Cardiac septum (tissue), 1 donor: ENCODE data around the gene ZP1. TPM values are rescaled to one million over a fixed set of nuclear protein-coding genes. Genes with fewer than 3 reads are reported as not detected.

Experiments
- DNase-seq: peaks from one replicate; pipeline ENCODE4 v3.0.0-alpha.2; 2020; ENCODE audit warnings: low spot score
- intact Hi-C: fragments of 100-400 bp; cut with DNase I; formaldehyde crosslinking; loops from one replicate; pipeline ENCODE4 v1.14.0; 2022
- total RNA-seq: library from RNA; stranded (reverse); fragmentation: NEBNext Ultra II Directional; extraction: Animal tissue kit (Norgen Biotek cat#: 25700); gene quantifications from one replicate; pipeline ENCODE4 v1.2.1, GENCODE V29; 2021
- donor health status: DM: no; HTN: no; CAD: no.

Gene ZP1
- total RNA-seq, 1 donor from 2014 or later, result not detected

DNA sequence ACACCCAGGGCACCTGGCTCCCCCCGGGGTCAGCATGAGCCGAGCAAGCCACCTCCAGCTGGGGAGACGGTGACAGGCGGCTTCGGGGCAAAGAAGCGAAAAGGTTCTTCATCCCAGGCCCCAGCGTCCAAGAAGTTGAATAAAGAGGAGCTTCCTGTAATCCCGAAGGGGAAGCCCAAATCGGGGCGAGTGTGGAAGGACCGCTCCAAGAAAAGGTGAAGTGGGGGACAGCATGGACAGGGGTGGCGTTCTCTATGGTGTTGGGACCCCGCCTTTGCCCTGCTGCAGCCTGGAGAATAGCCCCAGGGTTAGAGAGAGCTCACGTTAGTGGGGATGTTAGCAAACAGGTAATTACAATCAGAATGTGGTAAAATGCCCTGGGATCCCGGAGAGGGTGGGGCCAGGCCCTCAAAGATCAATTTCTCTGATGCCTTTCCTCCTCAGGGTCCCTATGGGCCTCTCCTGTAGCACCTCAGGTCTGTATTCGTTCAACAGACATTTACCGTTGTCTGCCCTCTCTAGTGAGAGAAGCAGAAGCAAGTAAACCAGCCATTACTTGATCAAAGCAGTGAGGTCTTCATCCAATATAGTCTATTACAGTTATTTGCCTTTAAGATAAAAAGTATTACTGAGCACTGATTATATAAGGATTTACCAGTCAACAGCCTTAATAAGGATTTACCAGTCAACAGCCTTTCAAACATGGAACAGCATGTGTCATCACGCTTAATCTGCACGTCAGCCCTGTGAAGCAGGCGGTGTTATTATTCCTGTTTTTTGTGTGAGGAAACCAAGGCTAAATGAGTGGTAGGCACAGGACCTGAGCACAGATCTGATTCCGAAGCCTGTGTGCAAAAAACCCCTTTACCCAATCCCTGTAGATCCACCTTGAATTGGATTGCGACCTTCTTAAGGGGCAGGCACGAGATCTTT lies 24.4 kb upstream of the ZP1 start:
- intact Hi-C loops, result loop anchor here (5.0 to 10.0 kb wide), 2 partner anchors 64 to 322 kb away; partner anchors contain the start of genes PRPF19 and VPS37C
- no peak for DNase-seq

DNA sequence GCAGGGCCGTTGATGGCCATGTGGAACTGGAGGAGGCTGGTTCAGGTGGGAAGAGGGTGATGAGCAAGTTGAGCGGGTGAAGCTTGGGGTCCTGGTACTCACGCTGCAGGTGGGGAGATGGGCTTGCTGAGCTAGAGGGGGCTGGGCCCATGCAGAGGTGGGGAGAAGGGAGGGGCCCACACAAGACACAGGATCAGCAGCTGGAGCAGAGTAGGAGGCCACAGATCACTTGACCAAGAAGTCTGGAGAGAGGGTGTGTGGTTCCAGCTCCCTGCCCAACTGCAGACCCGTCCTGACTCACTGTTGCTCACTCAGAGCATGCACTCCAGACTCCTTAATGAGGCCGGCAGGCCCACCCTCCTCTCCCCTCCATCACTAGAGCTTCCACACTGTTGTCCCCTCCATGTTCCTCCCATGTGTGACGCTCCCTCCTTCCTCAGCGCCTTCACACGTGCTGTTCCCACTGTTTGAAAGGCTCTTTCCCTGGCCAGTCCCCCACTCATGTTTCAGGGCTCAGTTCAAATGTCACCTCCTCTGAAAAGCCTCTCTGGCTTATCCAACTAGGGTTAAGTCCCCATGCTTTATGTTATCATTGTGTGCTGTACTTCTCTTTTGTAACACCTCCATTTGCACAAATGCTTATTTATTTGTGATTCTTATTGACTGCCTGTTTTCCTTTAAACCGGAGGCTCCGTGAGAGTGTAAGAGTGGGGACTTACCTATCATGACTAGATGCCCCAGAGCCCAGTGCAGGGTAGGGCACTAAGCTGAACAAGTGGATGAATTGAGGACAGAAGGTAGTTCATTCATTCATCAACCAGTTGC lies 23.1 kb upstream of the ZP1 start:
- intact Hi-C loops, result loop anchor here (5.0 to 10.0 kb wide), 2 partner anchors 63 to 321 kb away; partner anchors contain the start of genes PRPF19 and VPS37C
- DNase-seq, result no peak

DNA sequence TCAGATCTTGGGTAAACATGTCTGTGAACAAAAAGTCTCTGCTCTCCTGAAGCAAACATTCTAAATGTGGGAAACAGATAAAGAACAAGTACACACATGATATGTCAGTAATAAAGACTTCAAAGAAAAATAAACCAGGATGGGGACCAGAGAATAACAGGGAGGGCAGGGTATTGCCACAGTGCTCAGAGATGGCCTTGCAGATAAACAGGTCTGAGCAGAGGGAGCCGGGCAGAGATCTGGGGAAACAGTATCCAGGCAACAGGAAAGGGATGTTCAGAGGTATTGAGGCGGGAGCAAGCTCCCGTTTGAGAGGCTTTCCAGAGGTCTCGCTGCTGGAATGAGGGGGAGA lies 22.5 kb upstream of the ZP1 start:
- intact Hi-C loops, result loop anchor here (5.0 to 10.0 kb wide), 2 partner anchors 62 to 320 kb away; partner anchors contain the start of genes PRPF19 and VPS37C

DNA sequence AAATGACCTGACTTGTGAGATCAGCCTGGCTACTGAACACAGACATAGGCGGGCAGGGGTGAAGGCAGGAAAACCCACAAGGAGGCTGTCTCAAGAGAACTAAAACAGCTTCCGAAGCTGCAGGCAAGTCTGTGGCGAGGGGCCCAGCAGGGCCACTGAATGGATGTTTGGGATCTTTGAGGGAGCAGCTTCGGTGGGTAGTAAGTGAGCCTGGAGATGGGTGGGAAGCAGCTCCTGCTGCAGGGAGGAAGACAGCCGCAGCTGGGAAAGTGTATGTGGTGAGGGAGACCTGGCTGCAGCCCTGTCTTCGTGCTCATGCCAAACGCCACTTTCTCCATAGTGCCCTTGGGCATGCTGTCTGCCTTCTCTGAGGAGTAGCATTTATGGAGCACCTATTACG lies 22.0 kb upstream of the ZP1 start:
- no peak for DNase-seq
- intact Hi-C loops, result loop anchor here (10.0 kb wide), 1 partner anchor 319 kb away; the partner anchor contains the start of gene VPS37C

More for the DNA sequence above, 22.5 kb upstream of the ZP1 start:
- no peak for DNase-seq

DNA sequence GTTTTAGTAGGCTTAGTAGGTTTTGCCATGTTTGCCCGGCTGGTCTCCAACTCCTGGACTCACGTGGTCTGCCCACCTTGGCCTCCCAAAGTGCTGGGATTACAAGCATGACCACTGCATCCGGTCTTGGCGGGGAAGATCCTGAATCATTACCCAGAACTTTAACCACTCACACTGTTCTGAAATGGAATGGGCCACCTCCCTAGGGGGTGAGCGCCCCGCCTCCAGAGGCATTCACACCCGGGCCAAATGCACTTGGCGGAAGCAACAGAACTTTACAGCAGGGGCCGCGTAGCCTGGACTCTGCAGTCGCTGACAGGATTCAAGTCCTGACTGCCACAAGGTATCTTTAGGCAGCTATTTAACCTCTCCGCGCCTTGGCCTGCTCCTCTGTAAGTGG lies 20.1 kb upstream of the ZP1 start:
- DNase-seq, result no peak
- intact Hi-C loops, result loop anchor here (10.0 kb wide), 1 partner anchor 318 kb away; the partner anchor contains the start of gene VPS37C

DNA sequence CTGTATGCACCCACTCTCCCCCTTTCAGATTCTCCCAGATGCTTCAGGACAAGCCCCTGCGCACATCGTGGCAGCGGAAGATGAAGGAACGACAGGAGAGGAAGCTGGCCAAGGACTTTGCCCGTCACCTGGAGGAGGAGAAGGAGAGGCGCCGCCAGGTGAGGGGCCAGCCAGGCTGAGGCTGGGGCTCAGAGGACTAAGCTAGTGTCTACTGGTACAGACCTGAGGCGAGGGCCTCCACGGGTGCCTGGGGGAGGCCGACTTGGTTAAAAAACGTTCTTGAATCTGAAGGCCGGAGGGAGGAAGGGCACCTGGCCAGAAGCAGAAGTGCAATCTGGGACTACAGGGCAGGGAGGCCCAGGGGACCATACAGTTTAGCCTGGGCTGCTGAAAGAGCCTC lies 19.4 kb upstream of the ZP1 start:
- intact Hi-C loops, result loop anchor here (10.0 kb wide), 1 partner anchor 317 kb away; the partner anchor contains the start of gene VPS37C
- no peak for DNase-seq

DNA sequence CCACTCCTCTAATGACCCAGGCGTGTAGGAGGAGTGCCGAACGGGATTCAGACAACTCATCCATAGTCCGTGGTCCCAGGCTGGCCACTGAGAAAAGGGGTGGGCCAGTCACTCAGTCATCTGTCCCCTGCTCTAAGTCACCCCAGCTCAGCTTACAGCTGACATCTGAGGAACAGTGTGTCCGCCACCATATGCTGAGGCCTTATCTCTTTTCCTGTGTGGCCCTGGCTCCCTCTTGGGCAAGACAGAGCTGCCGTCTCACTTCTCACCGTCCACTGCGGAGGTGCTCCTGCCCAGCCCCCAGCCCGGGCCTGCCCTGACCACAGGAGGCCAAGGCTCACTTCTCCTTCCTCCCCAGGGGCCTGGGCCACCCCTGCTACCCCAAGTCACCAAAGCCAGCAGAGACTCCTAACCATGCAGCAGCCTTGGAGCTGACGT lies 18.6 kb upstream of the ZP1 start:
- no peak for DNase-seq
- intact Hi-C loops, result loop anchor here (10.0 kb wide), 1 partner anchor 316 kb away; the partner anchor contains the start of gene VPS37C

DNA sequence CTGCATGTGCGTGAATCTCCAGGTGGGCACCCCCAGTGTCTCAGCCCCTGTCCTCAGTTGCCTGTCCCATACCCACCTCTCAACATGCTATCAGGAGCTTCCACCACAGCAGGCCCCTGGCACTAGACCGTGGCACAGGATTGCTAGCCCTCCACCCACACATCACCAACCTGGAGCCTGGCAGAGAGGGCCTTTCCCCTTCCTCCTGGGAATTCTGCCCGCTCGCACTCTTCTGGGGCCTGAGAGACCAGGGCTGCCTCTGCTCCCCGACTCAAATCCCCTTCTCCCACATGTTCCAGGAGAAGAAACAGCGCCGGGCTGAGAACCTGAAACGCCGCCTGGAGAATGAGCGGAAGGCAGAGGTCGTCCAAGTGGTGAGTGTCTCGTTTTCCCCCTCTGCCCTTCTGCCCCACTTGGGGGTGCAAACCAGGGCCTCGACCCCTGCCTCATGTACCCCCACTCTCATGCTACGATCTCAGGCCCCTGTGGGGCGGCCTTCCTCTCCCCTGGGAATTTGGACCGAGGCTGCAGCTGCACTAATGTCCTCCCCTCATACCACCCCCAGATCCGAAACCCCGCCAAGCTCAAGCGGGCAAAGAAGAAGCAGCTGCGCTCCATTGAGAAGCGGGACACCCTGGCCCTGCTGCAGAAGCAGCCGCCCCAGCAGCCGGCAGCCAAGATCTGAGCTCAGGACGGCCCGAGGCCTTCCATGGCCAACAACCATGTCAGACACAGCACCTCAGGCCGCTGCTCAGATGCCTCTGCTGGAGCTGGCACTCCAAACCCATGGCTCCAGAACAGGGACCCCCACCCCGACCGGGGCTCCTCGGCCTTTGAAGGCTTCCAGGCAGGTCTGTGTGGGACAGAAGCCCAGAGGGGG lies 17.5 kb upstream of the ZP1 start:
- intact Hi-C loops, result loop anchor here (10.0 kb wide), 1 partner anchor 315 kb away; the partner anchor contains the start of gene VPS37C
- no peak for DNase-seq

DNA sequence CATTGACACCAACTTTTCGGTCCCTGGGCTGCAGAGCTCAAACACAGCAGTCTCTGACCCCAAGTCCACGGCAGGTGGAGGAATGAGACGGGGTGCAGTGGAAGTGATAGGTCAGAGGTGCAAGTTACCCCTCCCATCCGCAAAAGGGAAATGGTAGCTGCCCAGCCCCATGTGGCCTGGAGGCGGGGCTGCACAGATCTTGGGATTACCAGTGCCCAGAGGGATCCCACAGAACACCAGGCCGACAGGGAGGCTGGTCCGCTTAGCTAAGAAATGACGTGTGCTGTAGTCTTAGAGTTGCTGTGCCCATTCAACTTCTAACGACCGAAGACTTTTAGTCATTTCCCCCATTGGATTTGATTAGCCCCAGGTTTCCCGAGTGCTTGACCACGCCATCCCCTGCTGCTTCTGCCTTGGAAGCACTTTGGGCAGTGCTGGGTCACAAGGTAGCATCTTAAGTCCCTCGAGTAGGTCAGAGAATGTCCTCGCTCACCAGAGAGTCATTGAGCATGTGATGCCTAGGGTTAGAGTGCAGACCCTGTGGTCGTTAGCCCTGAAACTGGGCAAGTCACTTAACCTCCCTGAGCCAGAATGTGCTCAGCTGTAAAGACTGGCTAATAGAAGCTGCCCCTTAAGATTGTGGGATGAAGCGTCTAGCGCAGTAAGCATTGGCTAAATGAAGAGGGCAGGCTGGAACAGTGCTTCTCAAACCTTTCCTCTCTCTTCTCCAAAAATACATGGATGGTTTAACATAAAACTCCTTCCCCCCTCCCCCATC lies 15.8 kb upstream of the ZP1 start:
- DNase-seq, result no peak
- intact Hi-C loops, result no loop called here

DNA sequence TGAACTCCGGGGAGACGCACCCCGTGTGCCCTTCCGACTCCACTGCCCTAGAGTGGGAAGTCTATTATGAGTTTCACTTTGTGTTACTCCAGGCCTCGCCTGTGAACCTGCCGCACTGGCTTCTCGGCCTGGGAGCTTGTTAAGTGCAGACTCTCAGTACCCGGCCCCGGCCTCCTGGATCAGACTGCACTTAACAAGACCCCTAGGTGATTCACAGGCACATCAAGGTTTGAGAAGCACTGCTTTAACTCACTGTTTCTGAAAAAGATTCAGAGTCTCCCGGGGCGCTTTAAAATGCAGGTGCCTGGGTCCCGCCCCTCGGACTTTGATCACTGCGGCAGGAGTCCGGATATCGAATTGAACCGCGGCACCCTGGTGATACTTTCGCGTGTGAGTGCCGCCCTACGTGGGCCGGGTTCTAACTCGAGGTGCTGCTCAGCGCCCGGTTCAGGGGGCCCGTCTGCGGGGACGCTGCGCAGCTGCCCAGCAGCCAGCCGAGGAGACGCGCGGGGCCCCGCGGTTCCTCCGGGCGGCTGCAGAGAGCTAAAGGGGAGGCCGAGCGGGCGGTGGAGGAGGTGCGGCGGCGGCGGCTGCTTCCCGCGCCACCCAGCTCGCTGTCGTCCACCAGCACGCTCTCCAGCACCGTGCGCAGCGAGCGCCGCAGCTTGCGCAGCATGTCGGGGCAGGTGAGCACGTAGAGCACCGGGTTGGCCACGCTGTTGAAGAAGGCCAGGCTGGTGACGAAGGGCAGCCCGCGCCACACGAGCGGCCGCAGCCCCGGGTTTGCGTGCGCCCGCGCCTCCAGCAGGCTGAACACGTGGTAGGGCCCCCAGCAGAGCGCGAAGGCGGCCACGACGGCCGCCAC lies 15.0 kb upstream of the ZP1 start:
- no peak for DNase-seq
- intact Hi-C loops, result no loop called here

DNA sequence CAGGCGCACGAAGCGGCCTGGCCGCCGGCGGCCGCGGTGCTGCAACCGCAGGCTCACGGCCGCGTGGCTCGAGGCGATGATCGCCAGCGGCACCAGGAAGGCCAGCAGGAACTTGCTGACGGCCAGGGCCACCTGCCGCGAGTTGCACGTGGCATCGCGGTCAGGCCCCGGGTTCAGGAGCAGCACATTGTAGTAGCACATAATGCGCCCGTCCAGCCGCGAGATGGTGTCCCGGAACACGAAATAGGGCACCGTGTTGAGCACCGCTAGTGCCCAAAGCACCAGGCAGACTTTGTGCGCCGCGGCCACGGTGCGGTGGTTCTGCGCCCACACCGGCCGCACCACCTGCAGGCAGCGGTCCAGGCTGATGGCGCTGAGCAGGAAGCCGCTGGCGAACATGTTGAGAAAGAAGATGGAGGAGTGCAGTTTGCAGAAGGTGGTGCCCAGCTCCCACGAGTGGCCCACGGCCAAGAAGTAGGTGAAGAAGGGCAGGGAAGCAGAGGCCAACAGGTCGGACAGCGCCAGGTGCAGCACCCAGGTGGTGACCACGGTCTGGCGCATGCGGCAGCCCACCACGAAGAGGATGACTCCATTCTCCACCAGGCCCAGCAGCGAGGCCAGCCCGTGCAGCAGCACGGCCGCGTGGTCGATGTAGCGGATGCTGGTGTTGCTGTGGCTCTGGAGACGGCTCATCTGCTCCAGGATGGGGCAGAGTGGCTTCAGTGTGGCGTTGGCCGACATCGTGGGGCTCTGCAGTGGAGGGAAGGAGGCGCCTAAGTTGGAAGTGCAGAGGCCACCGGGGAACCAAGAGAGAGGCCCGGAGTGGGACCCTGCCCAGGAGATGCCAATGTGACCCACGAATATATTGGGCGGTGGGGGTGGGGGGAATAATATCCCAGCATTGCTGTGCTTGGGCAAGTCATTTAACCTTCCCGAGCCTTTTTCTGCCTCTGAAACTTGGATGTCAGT lies 14.1 kb upstream of the ZP1 start:
- intact Hi-C loops, result no loop called here
- DNase-seq, result no peak

DNA sequence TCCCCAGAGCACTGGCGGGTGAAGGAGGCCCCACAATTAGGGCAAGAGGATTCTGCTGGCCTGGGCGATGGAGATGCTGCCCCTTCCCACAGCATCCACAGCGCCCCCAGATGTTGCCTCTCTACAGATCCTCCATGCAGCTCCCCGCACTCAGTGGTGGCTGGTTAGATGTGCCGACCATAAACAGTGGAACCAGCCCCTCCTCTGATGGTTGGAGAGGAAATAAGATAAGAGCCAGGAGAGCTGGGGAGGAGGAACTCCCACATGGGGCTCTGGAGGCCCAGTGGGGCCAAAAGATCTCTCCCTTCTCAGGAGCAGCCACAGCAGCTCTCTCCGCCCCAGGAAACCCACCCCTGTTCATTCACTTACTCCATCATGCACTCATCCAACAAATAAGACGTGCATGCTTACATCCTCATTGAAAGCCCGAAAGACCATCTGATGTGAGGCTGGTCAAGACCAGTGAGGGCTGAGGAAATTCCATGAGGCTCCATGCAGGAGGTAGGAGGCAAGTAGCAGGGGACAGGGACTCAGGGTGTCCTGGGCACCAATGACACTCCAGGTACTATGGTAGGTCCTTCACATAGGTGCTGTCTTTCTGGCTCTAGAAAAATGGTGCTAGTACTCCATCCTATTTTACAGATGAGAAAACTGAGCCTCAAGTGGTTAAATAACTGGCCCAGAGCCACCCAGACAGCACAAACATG lies 13.0 kb upstream of the ZP1 start:
- no peak for DNase-seq
- intact Hi-C loops, result no loop called here

DNA sequence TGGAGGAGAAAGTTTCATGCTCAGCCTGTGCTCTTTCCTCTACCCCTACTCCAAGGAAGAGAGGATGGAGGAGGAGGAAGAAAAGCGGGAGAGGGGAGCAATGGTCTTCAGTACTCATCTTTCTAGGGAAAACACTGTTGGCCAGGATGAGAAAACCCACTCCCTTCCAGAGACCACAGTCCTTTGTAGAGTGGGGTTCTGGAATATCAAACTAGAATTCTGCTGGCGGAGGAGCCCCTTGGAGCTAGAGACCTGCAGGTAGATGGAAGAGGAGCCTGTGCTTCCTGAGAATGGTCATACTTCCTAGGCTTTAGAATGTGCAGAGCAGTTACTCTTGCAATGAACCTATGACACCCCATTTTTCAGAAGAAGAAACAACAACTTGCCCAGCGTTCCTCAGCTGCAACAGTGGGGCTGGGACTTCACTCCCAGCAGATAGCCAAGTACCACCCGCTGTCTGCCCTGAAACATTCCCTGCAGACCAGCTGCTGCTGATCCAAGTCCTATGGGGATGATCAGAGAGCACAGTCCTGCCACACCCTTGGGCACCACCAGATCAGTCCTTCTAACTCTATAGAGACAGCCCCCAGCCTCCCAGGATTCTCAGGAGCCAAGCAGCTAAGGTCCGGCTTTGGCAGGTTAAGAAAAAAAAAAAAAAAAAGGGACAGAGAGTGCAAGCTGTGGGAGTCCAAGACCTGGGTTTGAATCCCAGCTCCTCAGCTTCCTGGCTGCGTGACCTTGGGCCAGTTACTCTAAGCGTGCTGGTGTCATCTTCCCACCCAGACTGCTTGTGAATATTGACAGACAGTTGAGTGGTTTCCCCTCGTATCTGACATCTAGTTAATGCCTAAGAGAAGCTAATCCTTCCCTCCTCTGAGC lies 12.3 kb upstream of the ZP1 start:
- intact Hi-C loops, result no loop called here
- DNase-seq, result no peak

DNA sequence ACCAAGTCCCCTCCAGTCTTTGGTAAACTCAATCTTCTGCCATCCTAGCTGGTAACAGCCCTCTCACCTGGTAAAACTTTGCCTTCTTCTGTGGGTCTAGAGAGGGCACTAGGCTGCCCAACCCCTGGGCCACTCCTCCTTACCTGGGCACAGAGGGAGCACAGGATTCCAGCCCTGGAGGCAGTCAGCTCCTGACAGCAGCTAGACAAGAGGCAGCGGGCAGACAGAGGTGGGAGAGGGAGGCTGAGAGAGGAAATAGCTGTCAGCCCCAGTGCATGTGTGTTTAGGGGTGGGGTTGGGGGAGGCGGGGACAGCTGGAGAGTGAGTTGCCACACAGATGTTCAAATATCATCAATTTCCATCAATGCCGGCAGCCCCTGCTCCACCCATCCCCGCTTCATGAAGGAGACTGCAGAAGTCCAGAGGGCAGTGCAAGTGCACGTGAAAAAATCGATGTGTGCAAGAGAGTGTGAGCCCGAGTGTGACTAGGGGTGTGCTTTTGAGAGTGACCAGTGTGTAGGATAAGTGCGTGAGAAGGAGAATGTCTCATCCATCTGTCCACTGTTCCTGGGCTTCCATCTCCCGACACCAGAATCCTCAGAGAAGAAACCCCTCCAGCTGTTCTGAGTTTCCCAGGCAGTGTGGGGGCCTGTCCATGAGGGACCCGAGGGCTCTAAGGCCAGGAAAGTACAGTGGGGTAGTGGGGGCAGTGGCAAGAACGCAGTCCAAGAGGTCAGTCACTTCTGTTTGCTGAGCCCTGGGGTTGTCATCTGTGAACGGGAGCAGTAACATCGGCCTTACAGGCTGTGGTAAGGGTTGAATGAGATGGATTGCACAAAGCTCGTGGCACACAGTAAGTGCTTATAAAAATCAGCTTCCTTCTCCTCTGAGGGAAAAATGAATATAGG lies 11.4 kb upstream of the ZP1 start, which contains the start of gene PTGDR2:
Gene PTGDR2 (minus strand): TSS at position 225 of the 908 bp plus-strand sequence. CDS start 2,228 bp downstream, outside the sequence.
- intact Hi-C loops, result no loop called here
- DNase-seq, result no peak
